ENCODE measurements around the gene TBPL1. TPM values are rescaled to one million over a fixed set of nuclear protein-coding genes. Genes with fewer than 3 reads are reported as not detected.

Gene TBPL1
- total and polyA plus RNA-seq, 4 donors: 5.4 to 34.6 (median 11.5) TPM

DNA sequence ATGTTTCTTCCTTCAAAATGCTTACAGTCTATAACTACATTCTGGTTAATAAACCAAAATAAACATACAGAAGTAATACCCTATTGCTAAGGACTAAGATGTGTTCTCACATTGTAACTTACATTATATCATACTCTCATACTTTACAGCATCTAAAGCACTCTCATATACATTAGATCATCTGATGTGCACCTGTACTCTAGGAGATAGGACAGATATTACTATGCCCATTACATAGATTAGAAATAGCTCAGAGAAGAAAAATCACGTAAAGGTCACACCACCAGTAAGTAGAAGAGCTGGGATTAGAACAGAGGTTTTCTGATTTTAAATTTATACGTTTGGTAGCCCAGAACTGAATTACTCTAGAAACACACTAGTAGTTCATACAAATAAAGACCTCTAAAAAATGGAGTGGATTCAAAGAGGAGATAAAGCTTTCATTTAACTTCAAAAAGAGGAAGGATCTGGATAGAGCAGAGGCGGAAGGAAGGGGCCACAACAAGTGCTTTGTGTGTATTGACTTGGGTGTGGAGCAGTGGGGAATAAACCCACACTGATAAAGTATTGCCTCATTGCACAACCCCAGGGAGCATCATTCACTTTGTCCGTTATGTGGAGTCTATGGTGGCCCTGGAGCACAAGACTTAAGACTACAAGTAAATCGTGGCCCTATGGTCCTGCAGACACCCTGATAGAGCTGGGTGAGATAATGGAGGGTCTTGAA is 68.5 kb downstream of the TBPL1 start:
- no peak for DNase-seq (ENCODE audit: low spot score)
- Histone ChIP-seq H3K4me1 (ENCODE audit: control insufficient read depth in 4 of 4, insufficient read depth in 4 of 4, low read length in 3 of 4) (peaks cover 0 to 2% (median 0%) of the 10 kb centered on the region in 4 donors), H3K9ac (ENCODE audit: low read depth in 1 of 2, low read length in 2 of 2) (no peak overlapping the region), H3K4me3 (ENCODE audit: low read depth in 1 of 3, low read length in 3 of 3) (no peak overlapping the region), H3K9me3 (ENCODE audit: control insufficient read depth in 4 of 4, low read length in 3 of 4) (no peaks in the 10 kb centered on the region), H3K27me3 (ENCODE audit: control insufficient read depth in 4 of 4, insufficient read depth in 4 of 4, low read length in 3 of 4) (no peaks in the 10 kb centered on the region), H3K27ac (ENCODE audit: low read depth in 1 of 2, low read length in 2 of 2) (no peak overlapping the region), H3K36me3 (ENCODE audit: control insufficient read depth in 4 of 4, insufficient read depth in 3 of 4, low read depth in 1 of 4, low read length in 3 of 4) (no peaks in the 10 kb centered on the region)
- TF ChIP-seq NR2F2 (IDR thresholded peaks at IDR 0.05) (no peak), HNF4A (conservative IDR thresholded peaks at IDR 0.05) (no peak), YY1 (IDR thresholded peaks at IDR 0.05) (no peak), FOXA2 (IDR thresholded peaks at IDR 0.05) (no peak), GABPA (IDR thresholded peaks at IDR 0.05 in 1 of 2, conservative IDR thresholded peaks at IDR 0.05 in 1 of 2) (no peak), HNF4G (IDR thresholded peaks at IDR 0.05) (no peak), EGR1 (IDR thresholded peaks at IDR 0.05; ENCODE audit: low read depth in 2 of 2) (no peak), RAD21 (IDR thresholded peaks at IDR 0.05) (no peak)
- TF ChIP-seq, protein P1, sequence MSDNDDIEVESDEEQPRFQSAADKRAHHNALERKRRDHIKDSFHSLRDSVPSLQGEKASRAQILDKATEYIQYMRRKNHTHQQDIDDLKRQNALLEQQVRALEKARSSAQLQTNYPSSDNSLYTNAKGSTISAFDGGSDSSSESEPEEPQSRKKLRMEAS (IDR thresholded peaks at IDR 0.05): no peak
- TF ChIP-seq, protein P2, sequence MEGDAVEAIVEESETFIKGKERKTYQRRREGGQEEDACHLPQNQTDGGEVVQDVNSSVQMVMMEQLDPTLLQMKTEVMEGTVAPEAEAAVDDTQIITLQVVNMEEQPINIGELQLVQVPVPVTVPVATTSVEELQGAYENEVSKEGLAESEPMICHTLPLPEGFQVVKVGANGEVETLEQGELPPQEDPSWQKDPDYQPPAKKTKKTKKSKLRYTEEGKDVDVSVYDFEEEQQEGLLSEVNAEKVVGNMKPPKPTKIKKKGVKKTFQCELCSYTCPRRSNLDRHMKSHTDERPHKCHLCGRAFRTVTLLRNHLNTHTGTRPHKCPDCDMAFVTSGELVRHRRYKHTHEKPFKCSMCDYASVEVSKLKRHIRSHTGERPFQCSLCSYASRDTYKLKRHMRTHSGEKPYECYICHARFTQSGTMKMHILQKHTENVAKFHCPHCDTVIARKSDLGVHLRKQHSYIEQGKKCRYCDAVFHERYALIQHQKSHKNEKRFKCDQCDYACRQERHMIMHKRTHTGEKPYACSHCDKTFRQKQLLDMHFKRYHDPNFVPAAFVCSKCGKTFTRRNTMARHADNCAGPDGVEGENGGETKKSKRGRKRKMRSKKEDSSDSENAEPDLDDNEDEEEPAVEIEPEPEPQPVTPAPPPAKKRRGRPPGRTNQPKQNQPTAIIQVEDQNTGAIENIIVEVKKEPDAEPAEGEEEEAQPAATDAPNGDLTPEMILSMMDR (IDR thresholded peaks at IDR 0.05; ENCODE audit: low read depth, low read length, missing input control): no peak
- WGBS: 81% methylated on average over 5 of the region's 5 CpGs

DNA sequence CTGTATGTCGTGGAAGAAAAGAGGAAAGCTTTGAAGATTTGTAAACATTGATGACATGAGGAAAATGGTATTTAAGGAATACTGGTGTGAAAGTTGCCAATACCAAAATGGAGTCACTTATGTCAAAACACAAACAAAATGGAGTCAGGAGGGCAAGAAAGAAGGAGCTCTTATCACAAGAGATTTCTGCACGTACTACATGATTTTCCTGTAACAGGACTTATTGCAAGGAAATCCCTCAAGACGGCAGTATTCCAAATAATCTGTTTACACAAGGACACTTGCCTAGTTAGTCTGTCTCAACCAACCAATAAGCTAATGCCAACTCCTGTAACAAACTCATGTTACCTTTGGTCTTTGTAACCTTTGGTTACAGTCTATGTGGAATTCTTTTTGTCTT is 69.6 kb downstream of the TBPL1 start:
- H3K4me3 ChIP-seq (ENCODE audit: low read depth in 1 of 3, low read length in 3 of 3): no peak overlapping the region
- WGBS: 42% methylated on average over 3 of the region's 3 CpGs

More for the DNA sequence above, 69.6 kb downstream of the TBPL1 start:
- Histone ChIP-seq H3K27ac (ENCODE audit: low read depth in 1 of 2, low read length in 2 of 2) (no peak overlapping the region), H3K9me3 (ENCODE audit: control insufficient read depth in 4 of 4, low read length in 3 of 4) (no peaks in the 10 kb centered on the region), H3K9ac (ENCODE audit: low read depth in 1 of 2, low read length in 2 of 2) (no peak overlapping the region), H3K27me3 (ENCODE audit: control insufficient read depth in 4 of 4, insufficient read depth in 4 of 4, low read length in 3 of 4) (no peaks in the 10 kb centered on the region), H3K4me1 (ENCODE audit: control insufficient read depth in 4 of 4, insufficient read depth in 4 of 4, low read length in 3 of 4) (peaks cover 0 to 6% (median 4%) of the 10 kb centered on the region in 4 donors), H3K36me3 (ENCODE audit: control insufficient read depth in 4 of 4, insufficient read depth in 3 of 4, low read depth in 1 of 4, low read length in 3 of 4) (no peaks in the 10 kb centered on the region)
- DNase-seq (ENCODE audit: low spot score): no peak
- no peak for TF ChIP-seq SP1 (IDR thresholded peaks at IDR 0.05)
- TF ChIP-seq RAD21 (IDR thresholded peaks at IDR 0.05): no peak
- TF ChIP-seq, protein P2 (IDR thresholded peaks at IDR 0.05; ENCODE audit: low read depth, low read length, missing input control): no peak
- no peak for TF ChIP-seq EGR1 (IDR thresholded peaks at IDR 0.05; ENCODE audit: low read depth in 2 of 2)
- no peak for TF ChIP-seq NR2F2 (IDR thresholded peaks at IDR 0.05)
- TF ChIP-seq, protein P3, sequence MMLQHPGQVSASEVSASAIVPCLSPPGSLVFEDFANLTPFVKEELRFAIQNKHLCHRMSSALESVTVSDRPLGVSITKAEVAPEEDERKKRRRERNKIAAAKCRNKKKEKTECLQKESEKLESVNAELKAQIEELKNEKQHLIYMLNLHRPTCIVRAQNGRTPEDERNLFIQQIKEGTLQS (IDR thresholded peaks at IDR 0.05): no peak
- TF ChIP-seq HNF4G (IDR thresholded peaks at IDR 0.05): no peak
- TF ChIP-seq RXRA (IDR thresholded peaks at IDR 0.05): no peak
- no peak for TF ChIP-seq TAF1 (conservative IDR thresholded peaks at IDR 0.05)
- TF ChIP-seq, protein P4, sequence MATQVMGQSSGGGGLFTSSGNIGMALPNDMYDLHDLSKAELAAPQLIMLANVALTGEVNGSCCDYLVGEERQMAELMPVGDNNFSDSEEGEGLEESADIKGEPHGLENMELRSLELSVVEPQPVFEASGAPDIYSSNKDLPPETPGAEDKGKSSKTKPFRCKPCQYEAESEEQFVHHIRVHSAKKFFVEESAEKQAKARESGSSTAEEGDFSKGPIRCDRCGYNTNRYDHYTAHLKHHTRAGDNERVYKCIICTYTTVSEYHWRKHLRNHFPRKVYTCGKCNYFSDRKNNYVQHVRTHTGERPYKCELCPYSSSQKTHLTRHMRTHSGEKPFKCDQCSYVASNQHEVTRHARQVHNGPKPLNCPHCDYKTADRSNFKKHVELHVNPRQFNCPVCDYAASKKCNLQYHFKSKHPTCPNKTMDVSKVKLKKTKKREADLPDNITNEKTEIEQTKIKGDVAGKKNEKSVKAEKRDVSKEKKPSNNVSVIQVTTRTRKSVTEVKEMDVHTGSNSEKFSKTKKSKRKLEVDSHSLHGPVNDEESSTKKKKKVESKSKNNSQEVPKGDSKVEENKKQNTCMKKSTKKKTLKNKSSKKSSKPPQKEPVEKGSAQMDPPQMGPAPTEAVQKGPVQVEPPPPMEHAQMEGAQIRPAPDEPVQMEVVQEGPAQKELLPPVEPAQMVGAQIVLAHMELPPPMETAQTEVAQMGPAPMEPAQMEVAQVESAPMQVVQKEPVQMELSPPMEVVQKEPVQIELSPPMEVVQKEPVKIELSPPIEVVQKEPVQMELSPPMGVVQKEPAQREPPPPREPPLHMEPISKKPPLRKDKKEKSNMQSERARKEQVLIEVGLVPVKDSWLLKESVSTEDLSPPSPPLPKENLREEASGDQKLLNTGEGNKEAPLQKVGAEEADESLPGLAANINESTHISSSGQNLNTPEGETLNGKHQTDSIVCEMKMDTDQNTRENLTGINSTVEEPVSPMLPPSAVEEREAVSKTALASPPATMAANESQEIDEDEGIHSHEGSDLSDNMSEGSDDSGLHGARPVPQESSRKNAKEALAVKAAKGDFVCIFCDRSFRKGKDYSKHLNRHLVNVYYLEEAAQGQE (IDR thresholded peaks at IDR 0.05): no peak
- TF ChIP-seq HNF4A (conservative IDR thresholded peaks at IDR 0.05): no peak
- no peak for TF ChIP-seq FOXA1 (IDR thresholded peaks at IDR 0.05)
- TF ChIP-seq, protein P5, sequence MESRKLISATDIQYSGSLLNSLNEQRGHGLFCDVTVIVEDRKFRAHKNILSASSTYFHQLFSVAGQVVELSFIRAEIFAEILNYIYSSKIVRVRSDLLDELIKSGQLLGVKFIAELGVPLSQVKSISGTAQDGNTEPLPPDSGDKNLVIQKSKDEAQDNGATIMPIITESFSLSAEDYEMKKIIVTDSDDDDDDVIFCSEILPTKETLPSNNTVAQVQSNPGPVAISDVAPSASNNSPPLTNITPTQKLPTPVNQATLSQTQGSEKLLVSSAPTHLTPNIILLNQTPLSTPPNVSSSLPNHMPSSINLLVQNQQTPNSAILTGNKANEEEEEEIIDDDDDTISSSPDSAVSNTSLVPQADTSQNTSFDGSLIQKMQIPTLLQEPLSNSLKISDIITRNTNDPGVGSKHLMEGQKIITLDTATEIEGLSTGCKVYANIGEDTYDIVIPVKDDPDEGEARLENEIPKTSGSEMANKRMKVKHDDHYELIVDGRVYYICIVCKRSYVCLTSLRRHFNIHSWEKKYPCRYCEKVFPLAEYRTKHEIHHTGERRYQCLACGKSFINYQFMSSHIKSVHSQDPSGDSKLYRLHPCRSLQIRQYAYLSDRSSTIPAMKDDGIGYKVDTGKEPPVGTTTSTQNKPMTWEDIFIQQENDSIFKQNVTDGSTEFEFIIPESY (IDR thresholded peaks at IDR 0.05): no peak
- TF ChIP-seq JUND (IDR thresholded peaks at IDR 0.05): no peak
- TF ChIP-seq YY1 (IDR thresholded peaks at IDR 0.05): no peak
- TF ChIP-seq, protein P1 (IDR thresholded peaks at IDR 0.05): no peak
- TF ChIP-seq FOXA2 (IDR thresholded peaks at IDR 0.05): no peak
- TF ChIP-seq GABPA (IDR thresholded peaks at IDR 0.05 in 1 of 2, conservative IDR thresholded peaks at IDR 0.05 in 1 of 2): no peak

All from liver (tissue), 9 donors.